RWPE2 (cell line): ENCODE results near the gene TAF11L3.
"Not testable (repeated sequence)": the region's sequence is repeated elsewhere in the genome, so short reads cannot be mapped to it uniquely, and the experiment has no call there.

Source experiments
- ATAC-seq: fragments of 200-7000 bp; cut with Tn5 transposase; 3 replicates; pipeline ENCODE4 v1.9.1; 2021; ENCODE audit warnings: low read depth
- DNase-seq: peaks from one replicate; pipeline ENCODE4 v3.0.0-alpha.2; 2020; ENCODE audit warnings: low spot score
- H3K27ac ChIP-seq: fragments of 450-650 bp; 2 replicates; pipeline ENCODE4 v1.5.1; 2017; ENCODE audit warnings: mild to moderate bottlenecking; ENCODE audit not compliant: poor library complexity, severe bottlenecking
- H3K27me3 ChIP-seq: fragments of 250-450 bp; sonication (Bioruptor Pico); 2 replicates; pipeline ENCODE4 v1.5.1; 2021; ENCODE audit warnings: mild to moderate bottlenecking, moderate library complexity; ENCODE audit not compliant: insufficient read depth, poor library complexity, severe bottlenecking
- H3K36me3 ChIP-seq: fragments of 250-450 bp; sonication (Bioruptor Pico); 2 replicates; pipeline ENCODE4 v1.5.1; 2020; ENCODE audit warnings: low read depth, mild to moderate bottlenecking, moderate library complexity
- H3K4me1 ChIP-seq: fragments of 250-450 bp; sonication (Bioruptor Pico); 2 replicates; pipeline ENCODE4 v1.5.1; 2021; ENCODE audit warnings: mild to moderate bottlenecking, moderate library complexity; ENCODE audit not compliant: insufficient read depth, poor library complexity, severe bottlenecking
- H3K4me3 ChIP-seq: fragments of 250-450 bp; sonication (Bioruptor Pico); 2 replicates; pipeline ENCODE4 v1.5.1; 2021; ENCODE audit warnings: mild to moderate bottlenecking, moderate library complexity; ENCODE audit not compliant: severe bottlenecking
- H3K9me3 ChIP-seq: fragments of 250-450 bp; sonication (Bioruptor Pico); 2 replicates; pipeline ENCODE4 v1.5.1; 2021; ENCODE audit warnings: mild to moderate bottlenecking, moderate library complexity; ENCODE audit not compliant: severe bottlenecking
- CTCF ChIP-seq: fragments of 450-650 bp; IDR thresholded peaks from one replicate; pipeline ENCODE4 v1.5.1; 2017; ENCODE audit warnings: mild to moderate bottlenecking, moderate library complexity; ENCODE audit not compliant: poor library complexity, severe bottlenecking

TAF11L3 gene

GRCh38 chr5:17518067-17518466 lies at the start of gene TAF11L3:
TSS of gene TAF11L3 (plus strand) at chr5:17518367.
- not testable (repeated sequence) for H3K27ac ChIP-seq, H3K27me3 ChIP-seq, H3K4me1 ChIP-seq, H3K4me3 ChIP-seq, H3K9me3 ChIP-seq, DNase-seq, H3K36me3 ChIP-seq, ATAC-seq

- no peaks in the 10 kb centered on the region for H3K36me3 ChIP-seq
- no peak for TF ChIP-seq CTCF
- no peak for DNase-seq
- no peak overlapping the region for H3K27ac ChIP-seq
- H3K9me3 ChIP-seq, result no peaks in the 10 kb centered on the region
- H3K4me3 ChIP-seq, result no peak overlapping the region
- H3K4me1 ChIP-seq, result no peaks in the 10 kb centered on the region
- no peaks in the 10 kb centered on the region for H3K27me3 ChIP-seq
- ATAC-seq, result no peak
Observed at GRCh38 chr5:17470064-17470463, 48.1 kb upstream of the TAF11L3 start.

- H3K27ac ChIP-seq, ATAC-seq, DNase-seq: not testable (repeated sequence)
Observed at GRCh38 chr5:17475064-17475463, 43.1 kb upstream of the TAF11L3 start.

GRCh38 chr5:17477043-17477442 lies 41.1 kb upstream of the TAF11L3 start:
- DNase-seq, result no peak
- H3K27ac ChIP-seq, result no peak overlapping the region

More at GRCh38 chr5:17475064-17475463, 43.1 kb upstream of the TAF11L3 start:
- H3K27me3 ChIP-seq, H3K4me3 ChIP-seq, H3K4me1 ChIP-seq, H3K9me3 ChIP-seq, H3K36me3 ChIP-seq: not testable (repeated sequence)

GRCh38 chr5:17477573-17478265 lies 40.4 kb upstream of the TAF11L3 start:
- H3K9me3 ChIP-seq, result no peaks in the 10 kb centered on the region
- H3K36me3 ChIP-seq, result no peaks in the 10 kb centered on the region
- TF ChIP-seq CTCF, result no peak
- H3K27ac ChIP-seq, result no peak overlapping the region
- no peak for DNase-seq
- H3K4me3 ChIP-seq, result no peak overlapping the region
- ATAC-seq, result no peak; the same call in 2 of the 3 replicates
- no peaks in the 10 kb centered on the region for H3K27me3 ChIP-seq
- no peaks in the 10 kb centered on the region for H3K4me1 ChIP-seq

More at GRCh38 chr5:17477043-17477442, 41.1 kb upstream of the TAF11L3 start:
- TF ChIP-seq CTCF, result no peak
- Histone ChIP-seq H3K4me1 (no peaks in the 10 kb centered on the region), H3K9me3 (no peaks in the 10 kb centered on the region), H3K4me3 (no peak overlapping the region), H3K36me3 (no peaks in the 10 kb centered on the region), H3K27me3 (no peaks in the 10 kb centered on the region)
- ATAC-seq, result no peak

- Histone ChIP-seq H3K4me3 (no peak overlapping the region), H3K4me1 (no peaks in the 10 kb centered on the region), H3K27ac (no peak overlapping the region), H3K27me3 (no peaks in the 10 kb centered on the region), H3K36me3 (no peaks in the 10 kb centered on the region), H3K9me3 (no peaks in the 10 kb centered on the region)
- ATAC-seq, result no peak
- DNase-seq, result no peak
- no peak for TF ChIP-seq CTCF
Observed at GRCh38 chr5:17481378-17481777, 36.8 kb upstream of the TAF11L3 start.
